SIG-M5 treated with dmso at 0.1 percent for 504 hours (cell line): ENCODE data around the gene KRT80.

Experiments used
- DNase-seq: peaks from one replicate; lab custom pipeline; 2025; ENCODE audit not compliant: unreplicated experiment; lab: John Stamatoyannopoulos, UW

The KRT80 gene

GRCh38 chr12:52199294-52199919 is 7.6 kb upstream of the KRT80 start:
- DNase-seq = no peak

- peak; percentile 86 for DNase-seq
These were observed 6.8 kb upstream of the KRT80 start for GRCh38 chr12:52198454-52199215.

GRCh38 chr12:52197371-52198231 is 5.8 kb upstream of the KRT80 start:
- peak; percentile 98 for DNase-seq

GRCh38 chr12:52195065-52195730 is 3.4 kb upstream of the KRT80 start:
- peak; percentile 36 for DNase-seq

- no peak for DNase-seq
These were observed 2.2 kb upstream of the KRT80 start for GRCh38 chr12:52193991-52194390.

- DNase-seq = no peak
These were observed 1.7 kb upstream of the KRT80 start for GRCh38 chr12:52193532-52193931.

GRCh38 chr12:52190860-52191729 is 719 bp downstream of the KRT80 start:
- no peak for DNase-seq

- DNase-seq = peak; percentile 34
These were observed 2.2 kb downstream of the KRT80 start for GRCh38 chr12:52189376-52190174.

GRCh38 chr12:52188658-52189057 is 3.2 kb downstream of the KRT80 start:
- no peak for DNase-seq

GRCh38 chr12:52187640-52188039 is 4.2 kb downstream of the KRT80 start:
- DNase-seq = no peak

- no peak for DNase-seq
These were observed 4.6 kb downstream of the KRT80 start for GRCh38 chr12:52187206-52187605.

GRCh38 chr12:52186118-52186840 is 5.5 kb downstream of the KRT80 start:
- no peak for DNase-seq

- no peak for DNase-seq
These were observed 6.3 kb downstream of the KRT80 start for GRCh38 chr12:52185400-52185967.

GRCh38 chr12:52184813-52185212 is 7.0 kb downstream of the KRT80 start:
- no peak for DNase-seq

- no peak for DNase-seq
These were observed 7.8 kb downstream of the KRT80 start for GRCh38 chr12:52183971-52184370.

- DNase-seq = no peak
These were observed 8.3 kb downstream of the KRT80 start for GRCh38 chr12:52183544-52183910.

GRCh38 chr12:52182898-52183543 is 8.8 kb downstream of the KRT80 start:
- DNase-seq = no peak

GRCh38 chr12:52182384-52182783 is 9.4 kb downstream of the KRT80 start:
- no peak for DNase-seq
